IMR-90 (cell line): ENCODE measurements around the gene NFIA. TPM values are rescaled to one million over a fixed set of nuclear protein-coding genes. Genes with fewer than 3 reads are reported as not detected.

Experiments
- ATAC-seq: fragments of 200-7000 bp; cut with Tn5 transposase; 2 replicates; pipeline ENCODE4 v1.9.1; 2020; ENCODE audit warnings: low read depth, mild to moderate bottlenecking, moderate library complexity
- BruUV-seq: library from RNA; stranded (reverse); fragments of 400-500 nt; replicated peaks from 2 replicates; lab custom pipeline; 2021; lab: Mats Ljungman, UMichigan
- CTCF ChIA-PET: fragments of 300-600 bp; formaldehyde crosslinking; extraction: SDS; loops from one replicate; lab custom pipeline; 2021; ENCODE audit warnings: antibody characterized with exemption; lab: Yijun Ruan, JAX
- POLR2A ChIA-PET: fragments of 300-600 bp; sonication (Branson Sonifier 250); formaldehyde crosslinking; loops from one replicate; lab custom pipeline; 2022; ENCODE audit warnings: antibody characterized with exemption; ENCODE audit not compliant: unreplicated experiment; lab: Charles Lee
- DNase-seq: peaks from one replicate; pipeline ENCODE4 v3.0.0; 2013
- H2AFZ ChIP-seq: replicated peaks from 2 replicates; pipeline ENCODE3; 2013; ENCODE audit warnings: low read length, mild to moderate bottlenecking; ENCODE audit not compliant: poor library complexity
- H2AK5ac ChIP-seq: 2 replicates; pipeline ENCODE4 v1.6.1; 2013; ENCODE audit warnings: low read depth, low read length, inconsistent platforms
- H2AK9ac ChIP-seq: replicated peaks from 2 replicates; pipeline ENCODE3; 2013; ENCODE audit warnings: mild to moderate bottlenecking, low read depth, low read length, moderate library complexity; ENCODE audit not compliant: poor library complexity
- H2BK120ac ChIP-seq: 2 replicates; pipeline ENCODE4 v1.6.1; 2013; ENCODE audit warnings: low read depth, low read length, inconsistent platforms
- H2BK15ac ChIP-seq: 3 replicates; pipeline ENCODE4 v1.6.1; 2013; ENCODE audit warnings: low read depth, low read length, inconsistent platforms
- H2BK20ac ChIP-seq: 2 replicates; pipeline ENCODE4 v1.6.1; 2013; ENCODE audit warnings: low read depth, mild to moderate bottlenecking, inconsistent platforms, low read length, moderate library complexity
- H2BK5ac ChIP-seq: 2 replicates; pipeline ENCODE4 v1.6.1; 2013; ENCODE audit warnings: mild to moderate bottlenecking, low read depth, low read length, inconsistent platforms; ENCODE audit not compliant: poor library complexity, severe bottlenecking
- H3K14ac ChIP-seq: replicated peaks from 2 replicates; pipeline ENCODE4 v1.6.1; 2013; ENCODE audit warnings: low read depth, low read length, inconsistent platforms
- H3K18ac ChIP-seq: 2 replicates; pipeline ENCODE4 v1.6.1; 2013; ENCODE audit warnings: low read depth, low read length, control low read depth
- H3K23ac ChIP-seq: 2 replicates; pipeline ENCODE4 v1.6.1; 2013; ENCODE audit warnings: low read depth, low read length, inconsistent platforms
- H3K27ac ChIP-seq: 2 replicates; pipeline ENCODE4 v1.5.1; 2013; ENCODE audit warnings: mild to moderate bottlenecking, control low read depth, low read length; ENCODE audit not compliant: insufficient read depth
- H3K27me3 ChIP-seq: 2 replicates; pipeline ENCODE4 v1.6.1; 2013; ENCODE audit warnings: low read length; ENCODE audit not compliant: control insufficient read depth, insufficient read depth
- H3K36me3 ChIP-seq: 2 replicates; pipeline ENCODE4 v1.6.1; 2013; ENCODE audit warnings: low read length, mixed read lengths; ENCODE audit not compliant: control insufficient read depth, insufficient read depth
- H3K4ac ChIP-seq: 2 replicates; pipeline ENCODE4 v1.6.1; 2013; ENCODE audit warnings: low read depth, low read length, inconsistent platforms
- H3K4me1 ChIP-seq: 2 replicates; pipeline ENCODE4 v1.6.1; 2013; ENCODE audit warnings: low read length, mixed read lengths; ENCODE audit not compliant: control insufficient read depth, insufficient read depth
- H3K4me2 ChIP-seq: 2 replicates; pipeline ENCODE4 v1.6.1; 2013; ENCODE audit warnings: low read depth, mild to moderate bottlenecking, control low read depth, low read length, moderate library complexity
- H3K4me3 ChIP-seq: 2 replicates; pipeline ENCODE4 v1.5.1; 2013; ENCODE audit warnings: low read depth, mild to moderate bottlenecking, control low read depth, low read length, moderate library complexity; ENCODE audit not compliant: insufficient read depth
- H3K56ac ChIP-seq: 2 replicates; pipeline ENCODE4 v1.6.1; 2013; ENCODE audit warnings: low read length, inconsistent platforms; ENCODE audit not compliant: insufficient read depth; ENCODE audit errors: extremely low read depth
- H3K79me1 ChIP-seq, 2 experiments: 2 replicates each; pipeline ENCODE4 v1.6.1; 2013; ENCODE audit warnings: low read length in 2 of 2, inconsistent platforms in 1 of 2, low read depth in 1 of 2
- H3K9ac ChIP-seq: 2 replicates; pipeline ENCODE4 v1.6.1; 2013; ENCODE audit warnings: low read depth, low read length, control low read depth
- H3K9me1 ChIP-seq: 2 replicates; pipeline ENCODE4 v1.6.1; 2013; ENCODE audit warnings: low read length, inconsistent platforms; ENCODE audit not compliant: insufficient read depth
- H3K9me3 ChIP-seq: 2 replicates; pipeline ENCODE4 v1.6.1; 2013; ENCODE audit warnings: low read length; ENCODE audit not compliant: control insufficient read depth, insufficient read depth
- H4K20me1 ChIP-seq: 2 replicates; pipeline ENCODE4 v1.6.1; 2013; ENCODE audit warnings: low read length, inconsistent platforms; ENCODE audit not compliant: insufficient read depth
- H4K5ac ChIP-seq: 2 replicates; pipeline ENCODE4 v1.6.1; 2013; ENCODE audit warnings: mild to moderate bottlenecking, low read depth, low read length, control low read depth
- H4K8ac ChIP-seq, 2 experiments: 2 replicates each; pipeline ENCODE4 v1.6.1; 2013; ENCODE audit warnings: low read depth in 2 of 2, low read length in 2 of 2, control low read depth in 1 of 2, inconsistent platforms in 1 of 2
- H4K91ac ChIP-seq: 2 replicates; pipeline ENCODE4 v1.6.1; 2013; ENCODE audit warnings: low read depth, low read length, inconsistent platforms; ENCODE audit not compliant: insufficient read depth
- BHLHE40 ChIP-seq: fragments of 150-350 bp; IDR thresholded peaks from 2 replicates; pipeline ENCODE4 v1.6.1; 2016; ENCODE audit warnings: mild to moderate bottlenecking, low read depth, low read length
- WGBS, 2 experiments: methylation state at CpG; one replicate each; pipeline versions ENCODE4 v1.1.5 to v1.1.7; 2013; ENCODE audit warnings: missing lambda C conversion rate in 2 of 2; ENCODE audit not compliant: insufficient read length in 1 of 2; ENCODE audit errors: extremely low coverage in 2 of 2; 5-methylcytosine and 5-hydroxymethylcytosine counted together
- dilution Hi-C: fragments of 300-500 bp; cut with HindIII; formaldehyde crosslinking; loops from one replicate; pipeline ENCODE4 v1.14.3; 2018; ENCODE audit warnings: low sequenced_read_pairs; ENCODE audit not compliant: unreplicated experiment
- in situ Hi-C: fragments of 300-500 bp; cut with MboI; formaldehyde crosslinking; loops from 3 replicates; pipeline ENCODE4 v1.14.3; 2019; ENCODE audit warnings: low sequenced_read_pairs, inconsistent platforms, mixed read lengths
- intact Hi-C: fragments of 100-400 bp; cut with micrococcal nuclease; formaldehyde crosslinking; loops from 2 replicates; pipeline ENCODE4 v1.10.0; 2022
- polyA plus RNA-seq, 3 experiments: library from polyadenylated mRNA; depleted of rRNA; stranded (reverse); fragments of >200 nt; gene quantifications; 2 replicates each; pipeline ENCODE4 v1.2.3, GENCODE V29; 2012; ENCODE audit warnings: low replicate concordance in 1 of 3
- total RNA-seq: library from RNA; depleted of rRNA; stranded (reverse); fragments of >200 nt; gene quantifications from 2 replicates; pipeline ENCODE4 v1.2.3, GENCODE V29; 2012

The NFIA gene
- total and polyA plus RNA-seq, 2 of the 4 experiments (the other 2 are of a cell fraction): 1.6 to 2.2 TPM

GRCh38 chr1:61280452-61280851 lies 198.1 kb downstream of the NFIA start:
- no TSS peak for BruUV-seq
- ChIA-PET POLR2A (no interaction called here), CTCF (interaction anchor here (0.6 kb wide), 1 partner anchor 223 kb away, joined by 4 read pairs; no protein-coding TSS in a partner anchor)
- Histone ChIP-seq H4K8ac (no peak overlapping the region), H3K36me3 (no peaks in the 10 kb centered on the region), H3K79me1 (no peaks in the 10 kb centered on the region), H3K4ac (no peak overlapping the region), H4K5ac (no peak overlapping the region), H3K23ac (no peak overlapping the region), H3K9ac (no peak overlapping the region), H2BK5ac (no peak overlapping the region), H3K4me3 (no peak overlapping the region), H2BK15ac (no peak overlapping the region), H2AFZ (no peak overlapping the region), H3K9me1 (no peaks in the 10 kb centered on the region), H3K27me3 (no peaks in the 10 kb centered on the region), H4K91ac (no peak overlapping the region), H3K9me3 (no peaks in the 10 kb centered on the region), H2BK120ac (no peak overlapping the region), H3K4me2 (no peak overlapping the region), H2AK9ac (no peak overlapping the region), H2BK20ac (no peak overlapping the region), H3K14ac (no peak overlapping the region), H3K27ac (no peak overlapping the region), H3K4me1 (no peaks in the 10 kb centered on the region), H3K56ac (no peak overlapping the region), H4K20me1 (no peaks in the 10 kb centered on the region), H2AK5ac (no peak overlapping the region), H3K18ac (no peak overlapping the region)
- 80% methylated on average over 1 of the region's 5 CpGs; no CpG with 5 or more reads in 1 of the 2 experiments for WGBS, 2 experiments
- intact Hi-C loops (no loop called here), dilution Hi-C loops (no loop called here), in situ Hi-C loops (no loop called here)
- no peak for TF ChIP-seq BHLHE40
- ATAC-seq (no peak), DNase-seq (no peak)
